Measurements from ENCODE around the gene PPP1R9A. TPM values are rescaled to one million over a fixed set of nuclear protein-coding genes. Genes with fewer than 3 reads are reported as not detected.

Gene PPP1R9A
- total and polyA plus RNA-seq, 4 donors = 2.2 to 59.1 (median 14.6) TPM

GRCh38 chr7:95244616-95245015 lies 337.2 kb downstream of the PPP1R9A start:
- ATAC-seq (ENCODE audit: insufficient read depth, low FRiP score) (no peak), DNase-seq (no peak)
- no peak for TF ChIP-seq CTCF (IDR thresholded peaks at IDR 0.05; ENCODE audit: control extremely low read depth, extremely low read depth)
- Histone ChIP-seq H3K27ac (ENCODE audit: low read depth in 1 of 2, low read length in 1 of 2) (no peak overlapping the region), H3K9me3 (ENCODE audit: control insufficient read depth in 4 of 4, insufficient read depth in 3 of 4, low read length in 3 of 4) (no peaks in the 10 kb centered on the region), H3K27me3 (ENCODE audit: control insufficient read depth in 3 of 3, insufficient read depth in 3 of 3, low read length in 2 of 3) (no peaks in the 10 kb centered on the region), H3K9ac (ENCODE audit: insufficient read depth in 1 of 2, low read length in 2 of 2) (no peak overlapping the region), H3K4me3 (no peak overlapping the region), H3K4me1 (ENCODE audit: control insufficient read depth in 5 of 5, insufficient read depth in 5 of 5, low read length in 5 of 5) (peaks cover 0 to 12% (median 0%) of the 10 kb centered on the region in 5 donors), H3K36me3 (ENCODE audit: control insufficient read depth in 4 of 4, insufficient read depth in 4 of 4, low read length in 4 of 4) (no peaks in the 10 kb centered on the region)

- Histone ChIP-seq H3K4me1 (ENCODE audit: control insufficient read depth in 5 of 5, insufficient read depth in 5 of 5, low read length in 5 of 5) (peaks cover 0 to 24% (median 0%) of the 10 kb centered on the region in 5 donors), H3K27me3 (ENCODE audit: control insufficient read depth in 3 of 3, insufficient read depth in 3 of 3, low read length in 2 of 3) (no peaks in the 10 kb centered on the region), H3K9me3 (ENCODE audit: control insufficient read depth in 4 of 4, insufficient read depth in 3 of 4, low read length in 3 of 4) (no peaks in the 10 kb centered on the region), H3K27ac (ENCODE audit: low read depth in 1 of 2, low read length in 1 of 2) (no peak overlapping the region), H3K9ac (ENCODE audit: insufficient read depth in 1 of 2, low read length in 2 of 2) (no peak overlapping the region), H3K4me3 (no peak overlapping the region), H3K36me3 (ENCODE audit: control insufficient read depth in 4 of 4, insufficient read depth in 4 of 4, low read length in 4 of 4) (peaks cover 0 to 3% (median 0%) of the 10 kb centered on the region in 4 donors)
- ATAC-seq (ENCODE audit: insufficient read depth, low FRiP score) = peak; percentile 22
- no peak for TF ChIP-seq CTCF (IDR thresholded peaks at IDR 0.05; ENCODE audit: control extremely low read depth, extremely low read depth)
- DNase-seq = no peak
- WGBS, 2 donors = 74 to 84% methylated on average over 5 of the region's 5 CpGs
Observed at GRCh38 chr7:95245828-95246500, 338.6 kb downstream of the PPP1R9A start.

- peak overlapping the region in 1 of 2 donors; percentile 34 for H3K9ac ChIP-seq (ENCODE audit: insufficient read depth in 1 of 2, low read length in 2 of 2)
- H3K9me3 ChIP-seq (ENCODE audit: control insufficient read depth in 4 of 4, insufficient read depth in 3 of 4, low read length in 3 of 4) = no peaks in the 10 kb centered on the region
- DNase-seq (peak; percentile 61 to 90 (median 83)), ATAC-seq (ENCODE audit: insufficient read depth, low FRiP score) (peak; percentile 83)
- peaks cover 0 to 3% (median under 1%) of the 10 kb centered on the region in 4 donors for H3K36me3 ChIP-seq (ENCODE audit: control insufficient read depth in 4 of 4, insufficient read depth in 4 of 4, low read length in 4 of 4)
- H3K4me1 ChIP-seq (ENCODE audit: control insufficient read depth in 5 of 5, insufficient read depth in 5 of 5, low read length in 5 of 5) = peaks cover 0 to 24% (median 0%) of the 10 kb centered on the region in 5 donors
- WGBS, 2 donors = 8 to 9% methylated on average over 5 of the region's 5 CpGs
- TF ChIP-seq CTCF (IDR thresholded peaks at IDR 0.05; ENCODE audit: control extremely low read depth, extremely low read depth) = peak; percentile 64
- H3K27ac ChIP-seq (ENCODE audit: low read depth in 1 of 2, low read length in 1 of 2) = no peak overlapping the region
- H3K27me3 ChIP-seq (ENCODE audit: control insufficient read depth in 3 of 3, insufficient read depth in 3 of 3, low read length in 2 of 3) = no peaks in the 10 kb centered on the region
- H3K4me3 ChIP-seq = no peak overlapping the region
Observed at GRCh38 chr7:95246831-95247370, 339.5 kb downstream of the PPP1R9A start.

Data from lung (tissue), 12 donors.